IMR-90 (cell line): ENCODE data around the gene ESR1. TPM values are rescaled to one million over a fixed set of nuclear protein-coding genes. Genes with fewer than 3 reads are reported as not detected.

Experiments used
- ATAC-seq: fragments of 200-7000 bp; cut with Tn5 transposase; 2 replicates; pipeline ENCODE4 v1.9.1; 2020; ENCODE audit warnings: low read depth, mild to moderate bottlenecking, moderate library complexity
- BruUV-seq: library from RNA; stranded (reverse); fragments of 400-500 nt; replicated peaks from 2 replicates; lab custom pipeline; 2021; lab: Mats Ljungman, UMichigan
- CTCF ChIA-PET: fragments of 300-600 bp; formaldehyde crosslinking; extraction: SDS; loops from one replicate; lab custom pipeline; 2021; ENCODE audit warnings: antibody characterized with exemption; lab: Yijun Ruan, JAX
- POLR2A ChIA-PET: fragments of 300-600 bp; sonication (Branson Sonifier 250); formaldehyde crosslinking; loops from one replicate; lab custom pipeline; 2022; ENCODE audit warnings: antibody characterized with exemption; ENCODE audit not compliant: unreplicated experiment; lab: Charles Lee
- DNase-seq: peaks from one replicate; pipeline ENCODE4 v3.0.0; 2013
- H2AFZ ChIP-seq: replicated peaks from 2 replicates; pipeline ENCODE3; 2013; ENCODE audit warnings: low read length, mild to moderate bottlenecking; ENCODE audit not compliant: poor library complexity
- H2AK5ac ChIP-seq: 2 replicates; pipeline ENCODE4 v1.6.1; 2013; ENCODE audit warnings: low read depth, low read length, inconsistent platforms
- H2AK9ac ChIP-seq: replicated peaks from 2 replicates; pipeline ENCODE3; 2013; ENCODE audit warnings: mild to moderate bottlenecking, low read depth, low read length, moderate library complexity; ENCODE audit not compliant: poor library complexity
- H2BK120ac ChIP-seq: 2 replicates; pipeline ENCODE4 v1.6.1; 2013; ENCODE audit warnings: low read depth, low read length, inconsistent platforms
- H2BK15ac ChIP-seq: 3 replicates; pipeline ENCODE4 v1.6.1; 2013; ENCODE audit warnings: low read depth, low read length, inconsistent platforms
- H2BK20ac ChIP-seq: 2 replicates; pipeline ENCODE4 v1.6.1; 2013; ENCODE audit warnings: low read depth, mild to moderate bottlenecking, inconsistent platforms, low read length, moderate library complexity
- H2BK5ac ChIP-seq: 2 replicates; pipeline ENCODE4 v1.6.1; 2013; ENCODE audit warnings: mild to moderate bottlenecking, low read depth, low read length, inconsistent platforms; ENCODE audit not compliant: poor library complexity, severe bottlenecking
- H3K14ac ChIP-seq: replicated peaks from 2 replicates; pipeline ENCODE4 v1.6.1; 2013; ENCODE audit warnings: low read depth, low read length, inconsistent platforms
- H3K18ac ChIP-seq: 2 replicates; pipeline ENCODE4 v1.6.1; 2013; ENCODE audit warnings: low read depth, low read length, control low read depth
- H3K23ac ChIP-seq: 2 replicates; pipeline ENCODE4 v1.6.1; 2013; ENCODE audit warnings: low read depth, low read length, inconsistent platforms
- H3K27ac ChIP-seq: 2 replicates; pipeline ENCODE4 v1.5.1; 2013; ENCODE audit warnings: mild to moderate bottlenecking, control low read depth, low read length; ENCODE audit not compliant: insufficient read depth
- H3K27me3 ChIP-seq: 2 replicates; pipeline ENCODE4 v1.6.1; 2013; ENCODE audit warnings: low read length; ENCODE audit not compliant: control insufficient read depth, insufficient read depth
- H3K36me3 ChIP-seq: 2 replicates; pipeline ENCODE4 v1.6.1; 2013; ENCODE audit warnings: low read length, mixed read lengths; ENCODE audit not compliant: control insufficient read depth, insufficient read depth
- H3K4ac ChIP-seq: 2 replicates; pipeline ENCODE4 v1.6.1; 2013; ENCODE audit warnings: low read depth, low read length, inconsistent platforms
- H3K4me1 ChIP-seq: 2 replicates; pipeline ENCODE4 v1.6.1; 2013; ENCODE audit warnings: low read length, mixed read lengths; ENCODE audit not compliant: control insufficient read depth, insufficient read depth
- H3K4me2 ChIP-seq: 2 replicates; pipeline ENCODE4 v1.6.1; 2013; ENCODE audit warnings: low read depth, mild to moderate bottlenecking, control low read depth, low read length, moderate library complexity
- H3K4me3 ChIP-seq: 2 replicates; pipeline ENCODE4 v1.5.1; 2013; ENCODE audit warnings: low read depth, mild to moderate bottlenecking, control low read depth, low read length, moderate library complexity; ENCODE audit not compliant: insufficient read depth
- H3K56ac ChIP-seq: 2 replicates; pipeline ENCODE4 v1.6.1; 2013; ENCODE audit warnings: low read length, inconsistent platforms; ENCODE audit not compliant: insufficient read depth; ENCODE audit errors: extremely low read depth
- H3K79me1 ChIP-seq, 2 experiments: 2 replicates each; pipeline ENCODE4 v1.6.1; 2013; ENCODE audit warnings: low read length in 2 of 2, inconsistent platforms in 1 of 2, low read depth in 1 of 2
- H3K9ac ChIP-seq: 2 replicates; pipeline ENCODE4 v1.6.1; 2013; ENCODE audit warnings: low read depth, low read length, control low read depth
- H3K9me1 ChIP-seq: 2 replicates; pipeline ENCODE4 v1.6.1; 2013; ENCODE audit warnings: low read length, inconsistent platforms; ENCODE audit not compliant: insufficient read depth
- H3K9me3 ChIP-seq: 2 replicates; pipeline ENCODE4 v1.6.1; 2013; ENCODE audit warnings: low read length; ENCODE audit not compliant: control insufficient read depth, insufficient read depth
- H4K20me1 ChIP-seq: 2 replicates; pipeline ENCODE4 v1.6.1; 2013; ENCODE audit warnings: low read length, inconsistent platforms; ENCODE audit not compliant: insufficient read depth
- H4K5ac ChIP-seq: 2 replicates; pipeline ENCODE4 v1.6.1; 2013; ENCODE audit warnings: mild to moderate bottlenecking, low read depth, low read length, control low read depth
- H4K8ac ChIP-seq, 2 experiments: 2 replicates each; pipeline ENCODE4 v1.6.1; 2013; ENCODE audit warnings: low read depth in 2 of 2, low read length in 2 of 2, control low read depth in 1 of 2, inconsistent platforms in 1 of 2
- H4K91ac ChIP-seq: 2 replicates; pipeline ENCODE4 v1.6.1; 2013; ENCODE audit warnings: low read depth, low read length, inconsistent platforms; ENCODE audit not compliant: insufficient read depth
- FOS ChIP-seq: fragments of 150-350 bp; IDR thresholded peaks from 2 replicates; pipeline ENCODE4 v1.6.1; 2016; ENCODE audit warnings: low read depth, low read length
- RAD21 ChIP-seq: IDR thresholded peaks from 2 replicates; pipeline ENCODE4 v1.6.1; 2012; ENCODE audit warnings: low read length, improper control_type of control experiment
- WGBS, 2 experiments: methylation state at CpG; one replicate each; pipeline versions ENCODE4 v1.1.5 to v1.1.7; 2013; ENCODE audit warnings: missing lambda C conversion rate in 2 of 2; ENCODE audit not compliant: insufficient read length in 1 of 2; ENCODE audit errors: extremely low coverage in 2 of 2; 5-methylcytosine and 5-hydroxymethylcytosine counted together
- dilution Hi-C: fragments of 300-500 bp; cut with HindIII; formaldehyde crosslinking; loops from one replicate; pipeline ENCODE4 v1.14.3; 2018; ENCODE audit warnings: low sequenced_read_pairs; ENCODE audit not compliant: unreplicated experiment
- in situ Hi-C: fragments of 300-500 bp; cut with MboI; formaldehyde crosslinking; loops from 3 replicates; pipeline ENCODE4 v1.14.3; 2019; ENCODE audit warnings: low sequenced_read_pairs, inconsistent platforms, mixed read lengths
- intact Hi-C: fragments of 100-400 bp; cut with micrococcal nuclease; formaldehyde crosslinking; loops from 2 replicates; pipeline ENCODE4 v1.10.0; 2022
- polyA plus RNA-seq, 3 experiments: library from polyadenylated mRNA; depleted of rRNA; stranded (reverse); fragments of >200 nt; gene quantifications; 2 replicates each; pipeline ENCODE4 v1.2.3, GENCODE V29; 2012; ENCODE audit warnings: low replicate concordance in 1 of 3
- total RNA-seq: library from RNA; depleted of rRNA; stranded (reverse); fragments of >200 nt; gene quantifications from 2 replicates; pipeline ENCODE4 v1.2.3, GENCODE V29; 2012

ESR1 gene
- total and polyA plus RNA-seq, 2 of the 4 experiments (the other 2 are of a cell fraction) = not detected

- Histone ChIP-seq H4K5ac (no peak overlapping the region), H2BK20ac (no peak overlapping the region), H2BK5ac (no peak overlapping the region), H3K14ac (no peak overlapping the region), H3K36me3 (no peaks in the 10 kb centered on the region), H3K79me1 (no peaks in the 10 kb centered on the region), H3K4me1 (no peaks in the 10 kb centered on the region), H3K56ac (no peak overlapping the region), H3K4ac (no peak overlapping the region), H4K20me1 (no peaks in the 10 kb centered on the region), H3K4me3 (no peak overlapping the region), H3K23ac (no peak overlapping the region), H3K9me3 (no peaks in the 10 kb centered on the region; the same call in 1 of the 2 replicates), H3K9ac (no peak overlapping the region), H3K27ac (no peak overlapping the region), H3K27me3 (no peaks in the 10 kb centered on the region), H2AK5ac (no peak overlapping the region), H2BK120ac (no peak overlapping the region), H3K4me2 (no peak overlapping the region), H2AK9ac (no peak overlapping the region), H4K8ac (no peak overlapping the region), H2BK15ac (no peak overlapping the region), H3K9me1 (no peaks in the 10 kb centered on the region), H3K18ac (no peak overlapping the region), H2AFZ (no peak overlapping the region), H4K91ac (no peak overlapping the region)
- WGBS, 2 experiments = no CpG with 5 or more reads among the region's 2 CpGs
- BruUV-seq = no TSS peak
- dilution Hi-C loops (no loop called here), intact Hi-C loops (no loop called here), in situ Hi-C loops (no loop called here)
- ATAC-seq = no peak
- no peak for DNase-seq
- POLR2A ChIA-PET = no interaction called here
- no peak for TF ChIP-seq RAD21
- TF ChIP-seq FOS = no peak
- CTCF ChIA-PET = interaction anchor here (0.5 kb wide), 1 partner anchor 165 kb away, joined by 3 read pairs; no protein-coding TSS in a partner anchor
Observed at GRCh38 chr6:151782560-151782959, 24.9 kb upstream of the ESR1 start.
